Esophagus squamous epithelium (tissue), 5 donors: ENCODE results near the gene OR2F2. TPM values are rescaled to one million over a fixed set of nuclear protein-coding genes. Genes with fewer than 3 reads are reported as not detected.

Source experiments
- DNase-seq: peaks from one replicate; lab custom pipeline; 2025; lab: John Stamatoyannopoulos, UW
- H3K27ac ChIP-seq, 4 donors: fragments of 200-600 bp; sonication (generic); one replicate each; pipeline ENCODE4 v1.5.1; 2016 to 2019; ENCODE audit warnings: mild to moderate bottlenecking in 1 of 4
- H3K27me3 ChIP-seq, 4 donors: fragments of 200-600 bp; sonication (generic); 1 replicate in 3 of 4; 2 replicates in 1 of 4; pipeline versions ENCODE4 v1.5.1 to v1.6.0; 2017 to 2021; ENCODE audit warnings: antibody characterized with exemption in 1 of 4
- H3K36me3 ChIP-seq, 3 donors: fragments of 200-600 bp; sonication (generic); one replicate each; pipeline ENCODE4 v1.5.1; 2016 to 2019
- H3K4me1 ChIP-seq, 3 donors: fragments of 200-600 bp; sonication (generic); one replicate each; pipeline ENCODE4 v1.5.1; 2017 to 2019
- H3K4me3 ChIP-seq, 4 donors: fragments of 200-600 bp; sonication (generic); 1 replicate in 3 of 4; 2 replicates in 1 of 4; pipeline ENCODE4 v1.5.1; 2016 to 2019; ENCODE audit warnings: mild to moderate bottlenecking in 2 of 4, moderate library complexity in 1 of 4
- H3K9me3 ChIP-seq, 3 donors: fragments of 200-600 bp; sonication (generic); one replicate each; pipeline ENCODE4 v1.5.1; 2016 to 2019
- POLR2A ChIP-seq, 4 donors: fragments of 450-650 bp; IDR thresholded peaks; one replicate each; pipeline ENCODE4 v1.6.1; 2017; ENCODE audit warnings: antibody characterized with exemption in 4 of 4, mild to moderate bottlenecking in 4 of 4, moderate library complexity in 3 of 4
- WGBS, 2 donors: methylation state at CpG; one replicate each; pipeline ENCODE4 v1.1.5; 2018; 5-methylcytosine and 5-hydroxymethylcytosine counted together
- intact Hi-C: fragments of 100-400 bp; cut with DNase I; formaldehyde crosslinking; loops from one replicate; pipeline ENCODE4 v1.15.0; 2022
- total RNA-seq, 4 donors: library from RNA; depleted of rRNA; stranded (reverse); fragments of >200 nt; gene quantifications; one replicate each; pipeline ENCODE4 v1.1.0, GENCODE V29; 2016
- TF ChIP-seq, protein P1 (sequence below), 6 experiments: fragments of 450-650 bp in 4 of 6; fragments of 200-600 bp in 2 of 6; sonication (generic) in 2 of 6; IDR thresholded peaks; one replicate each; pipeline ENCODE4 v1.5.1; 2016 to 2019; ENCODE audit warnings: antibody characterized with exemption in 6 of 6, mild to moderate bottlenecking in 4 of 6, moderate library complexity in 4 of 6
- donor health status: DM: yes; HTN: yes; CAD: no.

OR2F2 gene
- total RNA-seq, 4 donors from 2014 or later: not detected

DNA sequence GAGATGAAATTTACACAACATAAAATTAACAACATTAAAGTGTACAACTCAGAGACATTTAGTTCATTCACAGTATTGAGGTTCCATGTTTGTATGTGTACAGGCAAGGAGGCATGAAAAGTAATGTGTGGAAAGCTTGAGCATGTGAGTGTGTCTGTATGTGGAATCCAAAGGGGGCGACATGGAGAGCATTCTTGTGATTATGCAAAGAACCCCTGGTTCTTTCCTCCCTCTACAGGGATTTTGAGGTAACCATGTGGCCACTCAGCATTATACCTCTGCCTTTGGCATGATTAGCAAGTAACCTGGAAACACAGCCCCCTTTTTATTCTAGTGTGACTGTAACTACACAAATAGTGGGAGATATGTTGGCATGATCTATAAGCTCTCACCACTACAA lies 40.6 kb downstream of the OR2F2 start:
- no peak for DNase-seq
- no peaks in the 10 kb centered on the region for H3K27me3 ChIP-seq
- H3K9me3 ChIP-seq: no peaks in the 10 kb centered on the region
- H3K4me3 ChIP-seq: no peak overlapping the region
- H3K36me3 ChIP-seq: no peaks in the 10 kb centered on the region
- TF ChIP-seq, protein P1, sequence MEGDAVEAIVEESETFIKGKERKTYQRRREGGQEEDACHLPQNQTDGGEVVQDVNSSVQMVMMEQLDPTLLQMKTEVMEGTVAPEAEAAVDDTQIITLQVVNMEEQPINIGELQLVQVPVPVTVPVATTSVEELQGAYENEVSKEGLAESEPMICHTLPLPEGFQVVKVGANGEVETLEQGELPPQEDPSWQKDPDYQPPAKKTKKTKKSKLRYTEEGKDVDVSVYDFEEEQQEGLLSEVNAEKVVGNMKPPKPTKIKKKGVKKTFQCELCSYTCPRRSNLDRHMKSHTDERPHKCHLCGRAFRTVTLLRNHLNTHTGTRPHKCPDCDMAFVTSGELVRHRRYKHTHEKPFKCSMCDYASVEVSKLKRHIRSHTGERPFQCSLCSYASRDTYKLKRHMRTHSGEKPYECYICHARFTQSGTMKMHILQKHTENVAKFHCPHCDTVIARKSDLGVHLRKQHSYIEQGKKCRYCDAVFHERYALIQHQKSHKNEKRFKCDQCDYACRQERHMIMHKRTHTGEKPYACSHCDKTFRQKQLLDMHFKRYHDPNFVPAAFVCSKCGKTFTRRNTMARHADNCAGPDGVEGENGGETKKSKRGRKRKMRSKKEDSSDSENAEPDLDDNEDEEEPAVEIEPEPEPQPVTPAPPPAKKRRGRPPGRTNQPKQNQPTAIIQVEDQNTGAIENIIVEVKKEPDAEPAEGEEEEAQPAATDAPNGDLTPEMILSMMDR (IDR thresholded peaks at IDR 0.05): no peak
- no peak for TF ChIP-seq POLR2A (IDR thresholded peaks at IDR 0.05)
- H3K27ac ChIP-seq: no peak overlapping the region
- intact Hi-C loops: no loop called here
- 50 to 73% methylated on average over 1 of the region's 1 CpG for WGBS, 2 donors
- no peaks in the 10 kb centered on the region for H3K4me1 ChIP-seq

DNA sequence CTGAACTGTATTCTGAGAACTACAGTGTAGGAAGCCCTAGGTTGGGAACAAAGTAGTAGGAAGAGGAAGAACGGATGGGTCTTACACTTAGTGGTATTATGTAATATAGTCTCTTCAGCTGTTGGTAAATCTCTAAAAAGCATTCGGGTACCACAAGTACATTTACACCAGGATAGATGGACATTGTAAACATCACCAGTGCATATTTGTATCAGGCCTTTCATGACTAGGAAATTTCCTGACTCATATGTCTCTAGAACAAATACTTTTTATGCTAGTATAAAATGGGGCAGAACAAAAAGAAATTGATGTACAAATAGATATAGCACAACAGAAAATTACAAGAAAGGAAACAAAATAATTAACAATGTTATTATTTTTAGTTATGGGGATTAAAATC lies 43.6 kb downstream of the OR2F2 start:
- no peak for DNase-seq
- no peak overlapping the region for H3K27ac ChIP-seq
- no peaks in the 10 kb centered on the region for H3K27me3 ChIP-seq
- no peak overlapping the region for H3K4me3 ChIP-seq
- H3K4me1 ChIP-seq: no peaks in the 10 kb centered on the region
- 72 to 73% methylated on average over 2 of the region's 2 CpGs for WGBS, 2 donors
- no peak for TF ChIP-seq POLR2A (IDR thresholded peaks at IDR 0.05)
- TF ChIP-seq, protein P1 (IDR thresholded peaks at IDR 0.05): no peak
- no peaks in the 10 kb centered on the region for H3K9me3 ChIP-seq
- H3K36me3 ChIP-seq: no peaks in the 10 kb centered on the region
- intact Hi-C loops: no loop called here

DNA sequence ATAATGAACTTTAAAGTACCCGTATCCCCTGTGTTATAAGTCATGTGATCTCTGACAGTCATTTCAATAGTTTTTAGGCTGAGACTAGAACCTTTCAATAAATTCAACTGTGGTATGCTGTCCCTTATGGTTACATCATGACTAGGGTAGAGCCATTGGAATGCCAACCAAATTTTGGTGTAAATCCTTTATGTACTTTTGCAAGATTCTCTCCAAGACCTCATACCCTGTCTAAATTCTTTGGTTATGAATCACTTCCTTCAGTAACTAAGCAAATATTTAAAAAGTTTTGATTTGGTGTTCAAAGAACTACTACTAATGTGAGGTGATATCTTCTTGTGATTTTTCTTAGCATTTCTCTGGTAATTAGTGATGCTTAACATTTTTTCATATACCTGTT lies 44.3 kb downstream of the OR2F2 start:
- H3K4me3 ChIP-seq: no peak overlapping the region
- H3K4me1 ChIP-seq: no peaks in the 10 kb centered on the region
- no peaks in the 10 kb centered on the region for H3K27me3 ChIP-seq
- TF ChIP-seq POLR2A (IDR thresholded peaks at IDR 0.05): no peak
- TF ChIP-seq, protein P1 (IDR thresholded peaks at IDR 0.05): no peak
- no peak overlapping the region for H3K27ac ChIP-seq
- no peaks in the 10 kb centered on the region for H3K36me3 ChIP-seq
- WGBS, 2 donors: 70 to 86% methylated on average over 1 of the region's 1 CpG
- no peaks in the 10 kb centered on the region for H3K9me3 ChIP-seq
- intact Hi-C loops: no loop called here
- no peak for DNase-seq

DNA sequence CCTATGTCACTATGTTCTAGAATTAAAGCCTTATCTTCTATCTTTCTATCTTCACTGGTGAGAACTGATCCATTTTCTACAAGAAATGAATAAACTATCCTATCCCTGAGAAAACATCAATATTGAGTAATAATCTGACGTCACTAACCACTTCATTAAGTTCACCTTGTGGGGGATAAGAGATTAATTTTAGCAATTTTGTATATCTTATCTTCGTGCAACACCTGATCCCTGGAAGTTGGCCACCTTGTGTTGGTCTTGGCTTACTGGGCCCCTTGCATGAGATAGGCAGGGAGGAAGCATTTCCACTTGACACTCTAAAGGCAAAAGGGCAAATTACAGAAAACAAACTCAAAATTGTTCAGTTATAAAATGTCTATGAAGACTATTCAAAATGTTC lies 45.0 kb downstream of the OR2F2 start:
- no peak overlapping the region for H3K27ac ChIP-seq
- no peak overlapping the region for H3K4me3 ChIP-seq
- intact Hi-C loops: no loop called here
- no peak for DNase-seq
- H3K9me3 ChIP-seq: no peaks in the 10 kb centered on the region
- WGBS, 2 donors: 67 to 74% methylated on average over 2 of the region's 2 CpGs
- no peaks in the 10 kb centered on the region for H3K27me3 ChIP-seq
- no peak for TF ChIP-seq POLR2A (IDR thresholded peaks at IDR 0.05)
- TF ChIP-seq, protein P1 (IDR thresholded peaks at IDR 0.05): no peak
- no peaks in the 10 kb centered on the region for H3K36me3 ChIP-seq
- H3K4me1 ChIP-seq: no peaks in the 10 kb centered on the region

DNA sequence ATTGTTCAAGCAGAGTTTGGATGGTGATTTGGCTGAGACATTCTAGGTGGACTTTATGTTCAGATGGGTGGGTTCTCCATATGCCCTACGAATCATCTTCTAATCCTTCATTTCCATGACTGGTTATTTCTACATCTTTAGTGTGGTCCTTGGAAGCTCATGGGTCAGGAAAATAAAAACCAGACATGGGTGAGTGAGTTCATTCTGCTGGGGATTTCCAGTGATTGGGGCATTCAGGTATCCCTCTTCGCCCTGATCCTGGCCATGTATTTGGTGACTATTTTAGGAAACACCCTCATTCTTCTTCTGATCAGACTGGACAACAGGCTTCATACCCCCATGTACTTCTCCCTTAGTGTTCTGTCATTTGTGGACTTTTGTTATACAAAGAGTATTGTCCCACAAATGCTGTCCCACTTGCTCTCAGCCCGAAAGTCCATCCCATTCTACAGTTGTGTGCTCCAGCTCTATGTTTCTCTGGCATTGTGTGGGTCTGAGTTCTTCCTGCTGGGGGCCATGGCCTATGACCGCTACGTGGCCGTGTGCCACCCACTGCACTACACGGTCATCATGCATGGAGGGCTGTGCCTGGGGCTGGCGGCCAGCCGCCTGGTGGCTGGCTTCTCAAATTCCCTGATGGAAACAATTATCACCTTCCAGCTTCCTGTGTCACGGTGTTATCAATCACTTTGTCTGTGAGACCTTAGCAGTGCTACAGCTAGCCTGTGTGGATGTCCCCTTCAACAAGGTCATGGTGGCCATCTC lies 45.9 kb downstream of the OR2F2 start:
- 88 to 93% methylated on average over 10 of the region's 10 CpGs for WGBS, 2 donors
- H3K4me1 ChIP-seq: no peaks in the 10 kb centered on the region
- H3K27ac ChIP-seq: no peak overlapping the region
- H3K27me3 ChIP-seq: no peaks in the 10 kb centered on the region
- intact Hi-C loops: no loop called here
- no peak overlapping the region for H3K4me3 ChIP-seq
- H3K36me3 ChIP-seq: no peaks in the 10 kb centered on the region
- no peak for TF ChIP-seq POLR2A (IDR thresholded peaks at IDR 0.05)
- TF ChIP-seq, protein P1 (IDR thresholded peaks at IDR 0.05): no peak
- DNase-seq: no peak
- H3K9me3 ChIP-seq: no peaks in the 10 kb centered on the region
